Activated CD8-positive, alpha-beta memory T cell treated with anti-CD3 and anti-CD28 coated beads for 36 hours (primary cell): Measurements from ENCODE around the gene ABCB11. TPM values are rescaled to one million over a fixed set of nuclear protein-coding genes. Genes with fewer than 3 reads are reported as not detected.

Experiments
- CTCF ChIA-PET: fragments of 350-600 bp; sonication (Branson Sonifier 250); formaldehyde crosslinking; loops from one replicate; lab custom pipeline; 2021; ENCODE audit warnings: antibody characterized with exemption; lab: Charles Lee
- POLR2A ChIA-PET: fragments of 350-600 bp; sonication (Branson Sonifier 250); formaldehyde crosslinking; loops from one replicate; lab custom pipeline; 2021; ENCODE audit warnings: antibody characterized with exemption; lab: Charles Lee
- total RNA-seq, 2 experiments: library from RNA; stranded (reverse); gene quantifications; one replicate each; pipeline ENCODE4 v1.2.3, GENCODE V29; 2021

The ABCB11 gene
- total RNA-seq, 2 experiments from 2014 or later, result not detected

- ChIA-PET POLR2A (no interaction called here), CTCF (no interaction called here)
Observed at GRCh38 chr2:169047256-169048250, 16.4 kb upstream of the ABCB11 start.

DNA sequence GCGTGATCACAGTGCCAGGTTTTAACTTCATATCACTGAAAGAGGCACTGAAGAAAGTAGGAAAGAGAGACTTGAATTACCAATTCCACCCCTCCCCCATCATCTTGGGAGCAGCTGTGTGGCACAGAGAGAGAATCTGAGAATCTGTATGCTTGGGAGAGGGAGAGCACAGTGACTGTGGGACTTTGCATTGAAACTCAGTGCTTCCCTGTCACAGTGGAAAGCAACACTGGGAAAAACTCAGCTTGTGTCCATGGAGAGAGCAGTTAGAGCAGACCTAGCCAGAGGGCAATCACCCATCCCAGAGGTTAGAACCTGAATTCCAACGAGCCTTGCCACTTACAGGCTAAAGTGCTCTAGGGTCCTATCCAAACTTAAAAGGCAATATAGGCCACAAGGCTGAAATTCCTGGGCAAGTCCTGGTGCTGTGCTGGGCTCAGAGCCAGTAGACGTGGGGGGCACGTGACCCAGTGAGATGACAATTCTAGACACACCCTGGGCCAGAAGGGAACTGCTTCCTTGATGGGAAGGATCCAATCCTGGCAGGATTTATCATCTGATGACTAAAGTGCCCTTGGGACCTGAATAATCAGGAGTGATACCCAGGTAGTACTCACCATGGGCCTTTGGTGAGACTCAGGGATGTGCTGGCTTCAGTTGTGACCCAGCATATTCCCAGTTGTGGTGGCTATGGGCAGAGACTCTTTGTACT is 15.5 kb upstream of the ABCB11 start:
- POLR2A ChIA-PET, result no interaction called here
- CTCF ChIA-PET, result no interaction called here

DNA sequence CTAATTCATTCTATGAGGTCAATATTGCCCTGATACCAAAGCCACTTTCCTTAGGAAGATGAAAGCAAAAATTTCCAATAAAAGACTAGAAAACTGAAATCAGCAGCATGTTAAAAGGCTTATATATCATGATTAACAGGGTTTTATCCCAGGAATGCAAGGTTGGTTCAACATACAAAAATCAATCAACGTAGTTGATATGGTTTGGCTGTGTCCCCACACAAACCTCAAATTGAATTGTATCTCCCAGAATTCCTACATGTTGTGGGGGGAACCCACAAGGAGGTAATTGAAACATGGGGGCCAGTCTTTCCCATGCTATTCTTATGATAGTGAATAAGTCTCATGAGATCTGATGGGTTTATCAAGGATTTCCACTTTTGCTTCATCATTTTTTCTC is 11.7 kb upstream of the ABCB11 start:
- CTCF ChIA-PET, result no interaction called here
- POLR2A ChIA-PET, result no interaction called here

GRCh38 chr2:169041594-169041993 is 10.5 kb upstream of the ABCB11 start:
- POLR2A ChIA-PET, result no interaction called here

GRCh38 chr2:169039702-169040101 is 8.6 kb upstream of the ABCB11 start:
- ChIA-PET POLR2A (no interaction called here), CTCF (no interaction called here)

More at GRCh38 chr2:169041594-169041993, 10.5 kb upstream of the ABCB11 start:
- CTCF ChIA-PET, result no interaction called here

DNA sequence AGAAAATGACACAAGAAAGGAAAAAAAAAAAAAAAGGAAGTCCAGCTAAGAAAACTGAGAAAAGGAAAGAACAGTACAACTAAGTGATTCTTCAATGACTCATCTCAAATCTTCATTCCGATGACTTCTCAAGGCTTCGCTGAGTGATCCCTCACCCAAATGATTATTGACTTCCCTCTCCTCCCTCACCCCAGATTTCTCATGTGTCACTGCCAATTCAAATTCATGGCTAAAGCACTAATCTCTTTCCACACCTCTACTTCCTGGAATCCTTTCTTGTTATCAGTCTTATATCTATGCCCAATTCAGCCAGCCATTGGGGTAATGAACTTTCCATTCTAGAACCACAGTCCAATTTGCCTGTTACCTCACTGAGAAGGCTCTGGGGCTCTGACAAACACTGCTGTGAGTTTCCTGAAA is 7.2 kb upstream of the ABCB11 start:
- POLR2A ChIA-PET, result no interaction called here
- CTCF ChIA-PET, result no interaction called here

DNA sequence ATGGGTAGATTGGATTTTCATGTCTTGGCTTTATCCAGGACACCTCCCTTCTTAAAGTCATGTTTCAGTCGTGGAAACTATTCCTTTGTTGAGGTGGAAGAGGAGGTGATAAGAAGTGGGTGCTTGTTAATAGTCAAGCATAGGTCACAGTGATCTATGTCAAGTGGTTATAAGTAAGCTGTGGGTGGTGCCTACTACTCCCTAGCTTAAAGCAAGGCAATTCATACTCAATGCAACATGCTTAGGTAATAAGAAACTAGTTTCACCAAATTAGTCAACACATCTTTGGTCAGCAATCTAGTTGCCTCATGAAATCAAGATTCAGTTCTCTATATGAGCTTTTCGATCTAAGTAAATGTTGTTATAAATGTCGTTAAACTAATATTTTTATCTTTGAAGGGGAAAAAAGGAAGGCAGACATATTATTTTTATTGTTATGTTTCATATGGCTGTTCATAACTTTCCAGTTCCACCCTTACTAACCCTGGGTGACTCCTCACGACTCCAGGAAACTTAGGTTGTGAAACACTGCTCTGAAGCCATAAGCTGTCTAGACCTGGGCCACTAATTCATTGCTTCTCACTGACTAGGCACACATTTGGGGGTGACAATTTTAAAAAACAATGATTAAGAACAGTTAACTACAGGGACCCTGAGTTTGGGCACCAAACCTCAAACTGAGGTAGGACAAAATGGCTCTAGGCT is 5.8 kb upstream of the ABCB11 start:
- CTCF ChIA-PET, result no interaction called here
- POLR2A ChIA-PET, result interaction anchor here (0.5 kb wide), 1 partner anchor 24 kb away, joined by 6 read pairs; no protein-coding TSS in a partner anchor

- POLR2A ChIA-PET, result no interaction called here
Observed at GRCh38 chr2:169035887-169036286, 4.8 kb upstream of the ABCB11 start.

GRCh38 chr2:169034984-169035544 is 3.9 kb upstream of the ABCB11 start:
- ChIA-PET CTCF (no interaction called here), POLR2A (no interaction called here)

More at GRCh38 chr2:169035887-169036286, 4.8 kb upstream of the ABCB11 start:
- CTCF ChIA-PET, result no interaction called here

- ChIA-PET CTCF (no interaction called here), POLR2A (no interaction called here)
Observed at GRCh38 chr2:169034256-169034655, 3.1 kb upstream of the ABCB11 start.

DNA sequence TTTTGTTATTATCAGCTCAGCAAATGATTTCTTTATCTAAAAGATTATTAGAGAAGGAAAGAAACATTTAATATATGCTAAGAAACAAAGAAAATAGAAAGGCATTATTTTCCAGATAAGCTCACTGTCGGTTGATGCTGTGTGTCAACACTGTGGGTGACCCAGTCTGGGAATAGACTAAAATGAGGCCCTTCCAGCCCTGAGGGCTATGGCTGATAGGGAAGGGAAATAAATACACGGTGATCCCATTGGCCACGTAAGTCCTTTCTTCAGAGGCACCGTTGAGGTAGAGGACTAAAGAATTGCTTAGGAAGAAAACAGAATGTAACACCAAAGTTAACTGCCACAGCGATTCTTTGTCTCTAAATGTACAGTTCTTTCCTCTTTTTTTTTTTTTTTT is 1.8 kb downstream of the ABCB11 start:
- CTCF ChIA-PET, result no interaction called here
- POLR2A ChIA-PET, result no interaction called here

GRCh38 chr2:169027234-169027633 is 3.9 kb downstream of the ABCB11 start:
- CTCF ChIA-PET, result no interaction called here

GRCh38 chr2:169026056-169026455 is 5.1 kb downstream of the ABCB11 start:
- CTCF ChIA-PET, result no interaction called here

More at GRCh38 chr2:169027234-169027633, 3.9 kb downstream of the ABCB11 start:
- POLR2A ChIA-PET, result no interaction called here

DNA sequence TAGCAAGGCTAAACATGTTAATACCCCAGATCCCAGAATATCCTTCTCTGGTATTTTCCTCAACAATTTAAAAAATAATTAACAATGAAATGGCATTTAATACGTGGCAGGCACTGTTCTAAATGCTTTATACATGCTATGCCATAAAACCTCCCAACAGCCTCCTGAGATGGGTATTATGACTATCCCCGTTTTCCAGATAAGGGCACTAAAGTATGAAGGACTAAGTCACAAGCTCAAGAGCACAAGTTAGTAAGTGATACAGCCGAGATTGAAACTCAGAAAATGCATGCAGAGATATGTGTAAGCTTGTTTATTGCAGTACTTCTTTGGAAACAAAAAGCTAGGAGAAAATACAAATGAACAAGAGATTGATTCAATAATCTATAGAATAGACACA is 8.0 kb downstream of the ABCB11 start:
- ChIA-PET POLR2A (no interaction called here), CTCF (no interaction called here)

More at GRCh38 chr2:169026056-169026455, 5.1 kb downstream of the ABCB11 start:
- POLR2A ChIA-PET, result no interaction called here

- ChIA-PET POLR2A (no interaction called here), CTCF (no interaction called here)
Observed at GRCh38 chr2:169018390-169018789, 12.7 kb downstream of the ABCB11 start.

- POLR2A ChIA-PET, result interaction anchor here (0.6 kb wide), 1 partner anchor 37 kb away, joined by 3 read pairs; no protein-coding TSS in a partner anchor
- CTCF ChIA-PET, result no interaction called here
Observed at GRCh38 chr2:169015943-169016342, 15.2 kb downstream of the ABCB11 start.

- POLR2A ChIA-PET, result no interaction called here
- CTCF ChIA-PET, result no interaction called here
Observed at GRCh38 chr2:169014780-169015179, 16.3 kb downstream of the ABCB11 start.

- ChIA-PET POLR2A (no interaction called here), CTCF (no interaction called here)
Observed at GRCh38 chr2:169013628-169014026, 17.5 kb downstream of the ABCB11 start.
